HAP-1 (cell line): ENCODE measurements around the gene LMX1A.

Experiments used
- DNase-seq, 2 experiments: peaks; one replicate each; pipeline ENCODE4 v3.0.0-alpha.2; 2016 to 2020; ENCODE audit warnings: low spot score in 2 of 2
- H3K27me3 ChIP-seq: fragments of 250-450 bp; sonication (Bioruptor Pico); 2 replicates; pipeline ENCODE4 v1.5.1; 2020; ENCODE audit warnings: low read depth, mild to moderate bottlenecking, moderate library complexity
- H3K36me3 ChIP-seq: fragments of 250-450 bp; sonication (Bioruptor Pico); replicated peaks from 2 replicates; pipeline ENCODE4 v1.5.1; 2020; ENCODE audit warnings: mild to moderate bottlenecking
- H3K4me1 ChIP-seq: fragments of 250-450 bp; sonication (Bioruptor Pico); 2 replicates; pipeline ENCODE4 v1.5.1; 2020; ENCODE audit warnings: mild to moderate bottlenecking
- H3K4me3 ChIP-seq: fragments of 250-450 bp; sonication (Bioruptor Pico); 2 replicates; pipeline ENCODE4 v1.5.1; 2020; ENCODE audit warnings: mild to moderate bottlenecking, moderate library complexity
- H3K9me3 ChIP-seq: fragments of 250-450 bp; sonication (Bioruptor Pico); 2 replicates; pipeline ENCODE4 v1.5.1; 2020; ENCODE audit warnings: mild to moderate bottlenecking, moderate library complexity
- in situ Hi-C: fragments of 300-500 bp; cut with MboI; formaldehyde crosslinking; loops from 3 replicates; pipeline ENCODE4 v1.14.3; 2020; ENCODE audit warnings: low sequenced_read_pairs, inconsistent platforms, mixed read lengths

LMX1A gene

GRCh38 chr1:165289556-165289955 lies 67.0 kb downstream of the LMX1A start:
- no peak for DNase-seq
- H3K4me3 ChIP-seq, result no peak overlapping the region
- in situ Hi-C loops, result no loop called here

GRCh38 chr1:165288350-165289120 lies 68.0 kb downstream of the LMX1A start:
- Histone ChIP-seq H3K36me3 (no peaks in the 10 kb centered on the region), H3K4me1 (no peaks in the 10 kb centered on the region), H3K27me3 (peaks cover 16% of the 10 kb centered on the region), H3K4me3 (no peak overlapping the region), H3K9me3 (no peaks in the 10 kb centered on the region)
- no peak for DNase-seq
- in situ Hi-C loops, result no loop called here

More at GRCh38 chr1:165289556-165289955, 67.0 kb downstream of the LMX1A start:
- Histone ChIP-seq H3K36me3 (no peaks in the 10 kb centered on the region), H3K4me1 (no peaks in the 10 kb centered on the region), H3K27me3 (peaks cover 8% of the 10 kb centered on the region), H3K9me3 (no peaks in the 10 kb centered on the region)

GRCh38 chr1:165287781-165288180 lies 68.7 kb downstream of the LMX1A start:
- no peak for DNase-seq
- no peaks in the 10 kb centered on the region for H3K36me3 ChIP-seq
- H3K27me3 ChIP-seq, result peaks cover 22% of the 10 kb centered on the region
- in situ Hi-C loops, result no loop called here
- no peaks in the 10 kb centered on the region for H3K4me1 ChIP-seq
- H3K4me3 ChIP-seq, result no peak overlapping the region
- no peaks in the 10 kb centered on the region for H3K9me3 ChIP-seq

- DNase-seq, result no peak
- H3K9me3 ChIP-seq, result no peaks in the 10 kb centered on the region
These were observed 69.2 kb downstream of the LMX1A start for GRCh38 chr1:165287329-165287728.

GRCh38 chr1:165284454-165284853 lies 72.1 kb downstream of the LMX1A start:
- H3K27me3 ChIP-seq, result peaks cover 23% of the 10 kb centered on the region
- DNase-seq, result peak; percentile 4 to 11

More at GRCh38 chr1:165287329-165287728, 69.2 kb downstream of the LMX1A start:
- Histone ChIP-seq H3K27me3 (peaks cover 23% of the 10 kb centered on the region), H3K36me3 (no peaks in the 10 kb centered on the region), H3K4me1 (no peaks in the 10 kb centered on the region), H3K4me3 (no peak overlapping the region)
- in situ Hi-C loops, result no loop called here

GRCh38 chr1:165281207-165281901 lies 75.2 kb downstream of the LMX1A start:
- H3K9me3 ChIP-seq, result no peaks in the 10 kb centered on the region
- no peaks in the 10 kb centered on the region for H3K36me3 ChIP-seq
- H3K4me3 ChIP-seq, result no peak overlapping the region
- in situ Hi-C loops, result no loop called here
- peaks cover 18% of the 10 kb centered on the region for H3K27me3 ChIP-seq
- no peak for DNase-seq
- H3K4me1 ChIP-seq, result no peaks in the 10 kb centered on the region

More at GRCh38 chr1:165284454-165284853, 72.1 kb downstream of the LMX1A start:
- Histone ChIP-seq H3K9me3 (no peaks in the 10 kb centered on the region), H3K4me3 (no peak overlapping the region), H3K36me3 (no peaks in the 10 kb centered on the region), H3K4me1 (no peaks in the 10 kb centered on the region)
- in situ Hi-C loops, result no loop called here

GRCh38 chr1:165279882-165280281 lies 76.6 kb downstream of the LMX1A start:
- H3K9me3 ChIP-seq, result no peaks in the 10 kb centered on the region
- H3K4me3 ChIP-seq, result no peak overlapping the region
- in situ Hi-C loops, result no loop called here
- H3K27me3 ChIP-seq, result peaks cover 18% of the 10 kb centered on the region
- no peaks in the 10 kb centered on the region for H3K36me3 ChIP-seq
- H3K4me1 ChIP-seq, result no peaks in the 10 kb centered on the region
- no peak for DNase-seq

- Histone ChIP-seq H3K4me1 (no peaks in the 10 kb centered on the region), H3K4me3 (no peak overlapping the region), H3K27me3 (no peaks in the 10 kb centered on the region), H3K9me3 (no peaks in the 10 kb centered on the region), H3K36me3 (no peaks in the 10 kb centered on the region)
- DNase-seq, result no peak
- in situ Hi-C loops, result no loop called here
These were observed 80.2 kb downstream of the LMX1A start for GRCh38 chr1:165276314-165276713.

- H3K9me3 ChIP-seq, result no peaks in the 10 kb centered on the region
- DNase-seq, result no peak
- H3K4me3 ChIP-seq, result no peak overlapping the region
- in situ Hi-C loops, result no loop called here
- H3K36me3 ChIP-seq, result no peaks in the 10 kb centered on the region
- H3K27me3 ChIP-seq, result no peaks in the 10 kb centered on the region
- no peaks in the 10 kb centered on the region for H3K4me1 ChIP-seq
These were observed 91.2 kb downstream of the LMX1A start for GRCh38 chr1:165265196-165265838.

GRCh38 chr1:165259706-165260428 lies 96.6 kb downstream of the LMX1A start:
- no peaks in the 10 kb centered on the region for H3K27me3 ChIP-seq
- DNase-seq, result no peak
- no peaks in the 10 kb centered on the region for H3K9me3 ChIP-seq
- H3K36me3 ChIP-seq, result no peaks in the 10 kb centered on the region
- in situ Hi-C loops, result no loop called here
- no peak overlapping the region for H3K4me3 ChIP-seq
- no peaks in the 10 kb centered on the region for H3K4me1 ChIP-seq

GRCh38 chr1:165259236-165259635 lies 97.3 kb downstream of the LMX1A start:
- no peaks in the 10 kb centered on the region for H3K36me3 ChIP-seq
- no peaks in the 10 kb centered on the region for H3K9me3 ChIP-seq
- no peak for DNase-seq
- in situ Hi-C loops, result no loop called here
- no peaks in the 10 kb centered on the region for H3K27me3 ChIP-seq
- no peaks in the 10 kb centered on the region for H3K4me1 ChIP-seq
- no peak overlapping the region for H3K4me3 ChIP-seq

- H3K27me3 ChIP-seq, result no peaks in the 10 kb centered on the region
- no peaks in the 10 kb centered on the region for H3K36me3 ChIP-seq
- H3K9me3 ChIP-seq, result no peaks in the 10 kb centered on the region
- peak; percentile 46 to 83 for DNase-seq
- H3K4me3 ChIP-seq, result no peak overlapping the region
- H3K4me1 ChIP-seq, result no peaks in the 10 kb centered on the region
- in situ Hi-C loops, result no loop called here
These were observed 98.5 kb downstream of the LMX1A start for GRCh38 chr1:165257969-165258459.

GRCh38 chr1:165254896-165255625 lies 101.5 kb downstream of the LMX1A start:
- in situ Hi-C loops, result no loop called here
- no peak for DNase-seq
- no peaks in the 10 kb centered on the region; the same call in 1 of the 2 replicates for H3K4me1 ChIP-seq
- H3K36me3 ChIP-seq, result no peaks in the 10 kb centered on the region
- no peaks in the 10 kb centered on the region for H3K27me3 ChIP-seq
- H3K4me3 ChIP-seq, result no peak overlapping the region
- H3K9me3 ChIP-seq, result no peaks in the 10 kb centered on the region
